ENCODE measurements around the gene OBI1. TPM values are rescaled to one million over a fixed set of nuclear protein-coding genes. Genes with fewer than 3 reads are reported as not detected.

The OBI1 gene, protein sequence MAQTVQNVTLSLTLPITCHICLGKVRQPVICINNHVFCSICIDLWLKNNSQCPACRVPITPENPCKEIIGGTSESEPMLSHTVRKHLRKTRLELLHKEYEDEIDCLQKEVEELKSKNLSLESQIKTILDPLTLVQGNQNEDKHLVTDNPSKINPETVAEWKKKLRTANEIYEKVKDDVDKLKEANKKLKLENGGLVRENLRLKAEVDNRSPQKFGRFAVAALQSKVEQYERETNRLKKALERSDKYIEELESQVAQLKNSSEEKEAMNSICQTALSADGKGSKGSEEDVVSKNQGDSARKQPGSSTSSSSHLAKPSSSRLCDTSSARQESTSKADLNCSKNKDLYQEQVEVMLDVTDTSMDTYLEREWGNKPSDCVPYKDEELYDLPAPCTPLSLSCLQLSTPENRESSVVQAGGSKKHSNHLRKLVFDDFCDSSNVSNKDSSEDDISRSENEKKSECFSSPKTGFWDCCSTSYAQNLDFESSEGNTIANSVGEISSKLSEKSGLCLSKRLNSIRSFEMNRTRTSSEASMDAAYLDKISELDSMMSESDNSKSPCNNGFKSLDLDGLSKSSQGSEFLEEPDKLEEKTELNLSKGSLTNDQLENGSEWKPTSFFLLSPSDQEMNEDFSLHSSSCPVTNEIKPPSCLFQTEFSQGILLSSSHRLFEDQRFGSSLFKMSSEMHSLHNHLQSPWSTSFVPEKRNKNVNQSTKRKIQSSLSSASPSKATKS
- total RNA-seq, result 10 to 100 TPM; 15.3 to 16.3 TPM

- H3K27ac Mint-ChIP-seq, result peak within 1 kb of the TSS; percentile 93
- H3K9me3 Mint-ChIP-seq, result no peaks in the 10 kb centered on the region
- ChIA-PET CTCF (no interaction called here), POLR2A (interaction anchor here (1.7 kb wide), 1 partner anchor 21 kb away, joined by 5 read pairs; no protein-coding TSS in a partner anchor)
- peaks cover 45% of the 10 kb centered on the region for H3K4me1 Mint-ChIP-seq
- H3K36me3 Mint-ChIP-seq (ENCODE audit: low read depth), result peaks cover 20% of the 10 kb centered on the region
- peak; percentile 91 for DNase-seq
- peak within 1 kb of the TSS; percentile 99 for H3K4me3 Mint-ChIP-seq
- H3K27me3 Mint-ChIP-seq, result no peaks in the 10 kb centered on the region
Measured at GRCh38 chr13:78658630-78659449, at the start of gene OBI1. Gene OBI1 (minus strand): TSS chr13:78659155. CDS start chr13:78659120, 35 bp downstream.

GRCh38 chr13:78701383-78701782 lies 42.4 kb upstream of the OBI1 start:
- CTCF ChIA-PET, result no interaction called here
- Mint-ChIP-seq H3K36me3 (ENCODE audit: low read depth) (no peaks in the 10 kb centered on the region), H3K27ac (no peak overlapping the region)

GRCh38 chr13:78700121-78700910 lies 41.4 kb upstream of the OBI1 start:
- H3K9me3 Mint-ChIP-seq, result peaks cover 5% of the 10 kb centered on the region
- H3K36me3 Mint-ChIP-seq (ENCODE audit: low read depth), result no peaks in the 10 kb centered on the region
- ChIA-PET POLR2A (no interaction called here), CTCF (no interaction called here)
- H3K27ac Mint-ChIP-seq, result no peak overlapping the region
- H3K27me3 Mint-ChIP-seq, result peaks cover 8% of the 10 kb centered on the region
- no peak for DNase-seq
- H3K4me1 Mint-ChIP-seq, result no peaks in the 10 kb centered on the region
- no peak overlapping the region for H3K4me3 Mint-ChIP-seq

More at GRCh38 chr13:78701383-78701782, 42.4 kb upstream of the OBI1 start:
- POLR2A ChIA-PET, result no interaction called here
- Mint-ChIP-seq H3K27me3 (peaks cover 8% of the 10 kb centered on the region), H3K4me1 (no peaks in the 10 kb centered on the region), H3K4me3 (no peak overlapping the region), H3K9me3 (peaks cover 5% of the 10 kb centered on the region)
- DNase-seq, result no peak

DNA sequence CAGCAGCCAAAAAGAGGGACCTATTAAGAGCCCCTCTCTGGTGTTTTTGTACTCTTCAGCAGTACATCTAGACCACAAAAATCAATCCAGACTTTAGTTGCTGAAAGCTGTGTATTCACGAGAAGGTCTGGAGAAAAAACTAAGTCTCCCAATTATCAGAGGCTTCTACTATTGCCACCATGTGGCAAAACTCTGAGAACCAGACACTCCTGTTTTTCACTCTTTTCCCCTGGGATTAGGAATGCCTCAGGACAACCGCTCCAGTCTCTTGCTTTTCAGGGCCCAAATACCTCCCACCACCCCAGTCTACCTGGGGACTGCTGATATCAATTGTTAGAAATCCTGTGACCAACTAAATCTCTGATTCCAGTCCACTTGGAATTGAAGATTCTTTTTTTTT lies 30.1 kb upstream of the OBI1 start:
- no peak overlapping the region for H3K4me3 Mint-ChIP-seq
- no peaks in the 10 kb centered on the region for H3K36me3 Mint-ChIP-seq (ENCODE audit: low read depth)

GRCh38 chr13:78686461-78686860 lies 27.5 kb upstream of the OBI1 start:
- ChIA-PET POLR2A (no interaction called here), CTCF (no interaction called here)
- Mint-ChIP-seq H3K4me1 (no peaks in the 10 kb centered on the region), H3K9me3 (no peaks in the 10 kb centered on the region), H3K27me3 (peaks cover 17% of the 10 kb centered on the region), H3K4me3 (no peak overlapping the region), H3K27ac (no peak overlapping the region), H3K36me3 (ENCODE audit: low read depth) (no peaks in the 10 kb centered on the region)
- no peak for DNase-seq

More for the DNA sequence above, 30.1 kb upstream of the OBI1 start:
- CTCF ChIA-PET, result no interaction called here
- Mint-ChIP-seq H3K27ac (no peak overlapping the region), H3K4me1 (no peaks in the 10 kb centered on the region), H3K9me3 (no peaks in the 10 kb centered on the region), H3K27me3 (peaks cover 12% of the 10 kb centered on the region)
- no peak for DNase-seq
- POLR2A ChIA-PET, result no interaction called here

DNA sequence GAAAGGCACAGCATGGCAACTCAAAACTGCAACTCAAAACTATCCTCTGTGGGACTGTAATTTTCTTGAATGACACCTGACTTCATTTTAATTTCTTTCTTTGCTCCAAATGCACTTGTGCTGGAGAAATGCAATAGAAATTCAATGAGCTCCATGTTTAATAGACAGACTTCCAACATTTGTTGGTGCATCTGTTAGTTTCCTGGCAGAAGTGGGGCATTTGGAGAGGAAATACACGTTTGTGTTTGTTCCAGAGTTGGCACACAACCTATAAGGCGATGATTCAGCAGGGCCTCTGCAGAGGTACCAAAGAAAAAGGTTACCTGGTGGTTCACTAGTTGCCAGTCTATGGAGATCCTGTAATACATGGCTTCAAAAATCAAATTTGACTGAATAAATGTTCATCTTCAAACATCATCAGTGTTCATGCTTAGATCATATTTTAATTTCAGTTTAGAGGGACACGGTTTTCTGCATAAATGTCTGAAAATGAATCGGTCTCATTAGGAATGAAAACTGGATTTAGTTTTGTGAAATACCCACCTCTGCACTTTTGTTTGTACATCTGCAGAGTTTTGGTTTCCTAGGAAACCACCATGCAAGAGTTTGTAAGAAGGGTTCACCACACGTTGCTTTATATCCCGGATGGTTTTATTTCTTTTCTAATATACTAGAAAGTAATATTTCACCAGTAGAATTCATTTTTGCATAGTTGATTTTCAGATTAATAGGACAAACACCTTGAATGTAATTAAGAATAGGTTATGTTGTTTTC lies 21.8 kb upstream of the OBI1 start:
- DNase-seq, result no peak
- POLR2A ChIA-PET, result no interaction called here
- no peaks in the 10 kb centered on the region for H3K4me1 Mint-ChIP-seq
- H3K9me3 Mint-ChIP-seq, result no peaks in the 10 kb centered on the region
- CTCF ChIA-PET, result no interaction called here
- no peak overlapping the region for H3K4me3 Mint-ChIP-seq
- peaks cover 15% of the 10 kb centered on the region for H3K27me3 Mint-ChIP-seq
- H3K36me3 Mint-ChIP-seq (ENCODE audit: low read depth), result no peaks in the 10 kb centered on the region
- no peak overlapping the region for H3K27ac Mint-ChIP-seq

DNA sequence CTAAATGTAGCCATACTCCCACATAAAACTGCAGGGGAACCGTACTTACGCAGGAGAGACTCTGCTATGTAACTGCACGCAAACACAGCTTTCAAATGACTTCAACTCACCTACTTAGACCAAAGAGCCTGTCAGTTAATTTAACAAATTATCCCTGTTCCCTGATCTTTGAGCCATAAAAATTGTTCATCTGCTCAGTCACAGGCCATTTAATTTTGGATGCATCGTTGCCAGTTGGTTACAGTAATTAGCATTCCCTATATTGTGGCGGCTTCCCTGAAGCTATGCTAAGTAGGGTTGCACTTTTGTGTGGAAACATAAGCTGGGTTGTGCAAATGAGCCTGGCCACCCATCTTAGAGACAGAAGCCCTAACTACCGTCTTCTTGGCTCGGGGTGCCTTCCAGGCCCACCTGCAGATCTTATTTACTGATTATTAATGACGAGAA lies 21.2 kb upstream of the OBI1 start:
- Mint-ChIP-seq H3K4me1 (no peaks in the 10 kb centered on the region), H3K27ac (no peak overlapping the region), H3K27me3 (peaks cover 14% of the 10 kb centered on the region), H3K36me3 (ENCODE audit: low read depth) (no peaks in the 10 kb centered on the region), H3K9me3 (no peaks in the 10 kb centered on the region), H3K4me3 (no peak overlapping the region)
- POLR2A ChIA-PET, result no interaction called here
- DNase-seq, result no peak
- CTCF ChIA-PET, result no interaction called here

DNA sequence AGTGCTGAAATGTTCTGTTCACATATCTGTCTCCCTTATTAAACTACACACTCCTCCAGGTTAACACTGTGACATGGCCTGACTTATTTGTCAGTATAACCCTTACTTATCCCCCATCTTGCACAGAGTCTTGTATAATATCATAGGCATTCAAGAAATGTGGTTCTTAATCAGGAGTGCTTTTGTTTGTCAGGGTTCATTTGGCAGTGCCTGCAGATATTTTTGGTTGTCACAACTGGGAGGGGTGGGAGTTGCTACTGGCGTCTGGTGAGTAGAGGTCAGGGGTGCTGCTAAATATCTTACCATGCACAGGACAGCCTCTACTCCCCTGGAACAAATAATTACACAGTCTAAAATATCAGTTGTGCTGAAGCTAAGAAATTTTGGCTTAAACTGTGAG lies 20.4 kb upstream of the OBI1 start:
- Mint-ChIP-seq H3K27ac (no peak overlapping the region), H3K4me1 (no peaks in the 10 kb centered on the region), H3K4me3 (no peak overlapping the region), H3K27me3 (peaks cover 15% of the 10 kb centered on the region), H3K9me3 (no peaks in the 10 kb centered on the region), H3K36me3 (ENCODE audit: low read depth) (no peaks in the 10 kb centered on the region)
- ChIA-PET POLR2A (no interaction called here), CTCF (no interaction called here)
- no peak for DNase-seq

GRCh38 chr13:78675112-78675511 lies 16.2 kb upstream of the OBI1 start:
- Mint-ChIP-seq H3K4me3 (no peak overlapping the region), H3K27me3 (peaks cover 24% of the 10 kb centered on the region), H3K9me3 (no peaks in the 10 kb centered on the region), H3K27ac (no peak overlapping the region), H3K4me1 (no peaks in the 10 kb centered on the region), H3K36me3 (ENCODE audit: low read depth) (no peaks in the 10 kb centered on the region)
- ChIA-PET POLR2A (no interaction called here), CTCF (no interaction called here)
- no peak for DNase-seq

DNA sequence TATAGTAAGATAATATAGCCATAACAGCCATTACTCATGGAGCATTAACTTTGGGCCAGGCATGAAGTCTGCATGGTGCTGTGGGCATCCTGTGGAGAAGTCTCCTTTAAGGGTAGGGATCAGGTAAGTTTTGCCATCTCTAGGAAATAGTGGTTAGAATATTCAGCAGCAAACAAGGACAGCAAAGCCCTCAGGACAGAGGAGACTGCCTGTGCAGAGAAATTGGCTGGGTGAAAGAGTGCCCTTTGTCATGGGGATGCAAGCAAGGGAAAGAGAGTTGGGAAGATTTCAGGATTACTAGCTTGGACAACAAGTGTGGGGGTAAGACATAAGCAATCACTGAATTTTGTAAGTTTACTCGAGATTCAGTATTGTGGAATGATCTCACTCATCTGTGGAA lies 15.7 kb upstream of the OBI1 start:
- no peaks in the 10 kb centered on the region for H3K4me1 Mint-ChIP-seq
- CTCF ChIA-PET, result no interaction called here
- POLR2A ChIA-PET, result no interaction called here
- no peaks in the 10 kb centered on the region for H3K36me3 Mint-ChIP-seq (ENCODE audit: low read depth)
- H3K27me3 Mint-ChIP-seq, result peaks cover 27% of the 10 kb centered on the region
- no peaks in the 10 kb centered on the region for H3K9me3 Mint-ChIP-seq
- H3K27ac Mint-ChIP-seq, result no peak overlapping the region
- no peak overlapping the region for H3K4me3 Mint-ChIP-seq
- no peak for DNase-seq

DNA sequence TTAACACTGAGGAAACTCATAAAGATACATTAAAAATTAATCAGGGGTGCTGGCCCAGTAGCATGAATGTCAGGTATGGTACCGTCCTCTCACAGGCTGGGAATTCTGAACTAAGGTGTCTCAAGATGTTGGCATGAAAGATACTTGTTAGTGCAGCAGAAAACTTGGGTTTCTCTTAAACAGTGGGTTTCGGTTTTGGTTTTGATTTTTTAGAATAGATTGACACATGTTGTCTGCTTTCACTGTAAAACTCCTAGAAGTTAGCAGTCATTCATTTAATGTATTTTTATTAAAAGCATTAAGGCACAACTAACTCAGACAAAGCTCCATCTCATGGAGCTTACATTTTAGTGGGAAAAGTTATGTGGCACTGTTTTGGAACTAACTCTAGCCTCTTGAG lies 3.5 kb upstream of the OBI1 start:
- peaks cover 7% of the 10 kb centered on the region for H3K36me3 Mint-ChIP-seq (ENCODE audit: low read depth)
- H3K9me3 Mint-ChIP-seq, result no peaks in the 10 kb centered on the region
- no peak overlapping the region for H3K27ac Mint-ChIP-seq
- peaks cover 36% of the 10 kb centered on the region for H3K4me1 Mint-ChIP-seq
- DNase-seq, result no peak
- ChIA-PET POLR2A (interaction anchor here (1.3 kb wide), 1 partner anchor 11 kb away, joined by 3 read pairs; no protein-coding TSS in a partner anchor), CTCF (no interaction called here)
- no peaks in the 10 kb centered on the region for H3K27me3 Mint-ChIP-seq
- H3K4me3 Mint-ChIP-seq, result no peak overlapping the region

GRCh38 chr13:78660495-78660857 lies 1.5 kb upstream of the OBI1 start:
- H3K4me3 Mint-ChIP-seq, result peak overlapping the region; percentile 99
- ChIA-PET CTCF (interaction anchor here (0.7 to 1.0 kb wide), 2 partner anchors 10 to 731 kb away, joined by 3 read pairs; no protein-coding TSS in a partner anchor), POLR2A (interaction anchor here (1.7 kb wide), 1 partner anchor 22 kb away, joined by 5 read pairs; no protein-coding TSS in a partner anchor)
- no peaks in the 10 kb centered on the region for H3K9me3 Mint-ChIP-seq
- no peaks in the 10 kb centered on the region for H3K27me3 Mint-ChIP-seq
- H3K4me1 Mint-ChIP-seq, result peaks cover 43% of the 10 kb centered on the region
- H3K27ac Mint-ChIP-seq, result no peak overlapping the region
- H3K36me3 Mint-ChIP-seq (ENCODE audit: low read depth), result peaks cover 13% of the 10 kb centered on the region
- DNase-seq, result no peak
